Hair follicle dermal papilla cell (primary cell): Measurements from ENCODE around the gene ZFP92. TPM values are rescaled to one million over a fixed set of nuclear protein-coding genes. Genes with fewer than 3 reads are reported as not detected.

Experiments
- small RNA-seq: library from RNA; depleted of rRNA; stranded (forward); fragments of <200 nt; gene quantifications from one replicate; pipeline ENCODE3, GENCODE V24; 2012
- total RNA-seq: library from RNA; depleted of rRNA; stranded (reverse); fragments of >200 nt; gene quantifications from 2 replicates; pipeline ENCODE4 v1.2.3, GENCODE V29; 2012

ZFP92 gene, protein sequence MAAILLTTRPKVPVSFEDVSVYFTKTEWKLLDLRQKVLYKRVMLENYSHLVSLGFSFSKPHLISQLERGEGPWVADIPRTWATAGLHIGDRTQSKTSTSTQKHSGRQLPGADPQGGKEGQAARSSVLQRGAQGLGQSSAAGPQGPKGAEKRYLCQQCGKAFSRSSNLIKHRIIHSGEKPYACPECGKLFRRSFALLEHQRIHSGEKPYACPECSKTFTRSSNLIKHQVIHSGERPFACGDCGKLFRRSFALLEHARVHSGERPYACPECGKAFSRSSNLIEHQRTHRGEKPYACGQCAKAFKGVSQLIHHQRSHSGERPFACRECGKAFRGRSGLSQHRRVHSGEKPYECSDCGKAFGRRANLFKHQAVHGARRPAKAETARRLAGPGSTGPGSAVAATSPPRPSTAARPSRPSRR
- under 0.01 and 0.12 TPM in 2 replicates for total RNA-seq

DNA sequence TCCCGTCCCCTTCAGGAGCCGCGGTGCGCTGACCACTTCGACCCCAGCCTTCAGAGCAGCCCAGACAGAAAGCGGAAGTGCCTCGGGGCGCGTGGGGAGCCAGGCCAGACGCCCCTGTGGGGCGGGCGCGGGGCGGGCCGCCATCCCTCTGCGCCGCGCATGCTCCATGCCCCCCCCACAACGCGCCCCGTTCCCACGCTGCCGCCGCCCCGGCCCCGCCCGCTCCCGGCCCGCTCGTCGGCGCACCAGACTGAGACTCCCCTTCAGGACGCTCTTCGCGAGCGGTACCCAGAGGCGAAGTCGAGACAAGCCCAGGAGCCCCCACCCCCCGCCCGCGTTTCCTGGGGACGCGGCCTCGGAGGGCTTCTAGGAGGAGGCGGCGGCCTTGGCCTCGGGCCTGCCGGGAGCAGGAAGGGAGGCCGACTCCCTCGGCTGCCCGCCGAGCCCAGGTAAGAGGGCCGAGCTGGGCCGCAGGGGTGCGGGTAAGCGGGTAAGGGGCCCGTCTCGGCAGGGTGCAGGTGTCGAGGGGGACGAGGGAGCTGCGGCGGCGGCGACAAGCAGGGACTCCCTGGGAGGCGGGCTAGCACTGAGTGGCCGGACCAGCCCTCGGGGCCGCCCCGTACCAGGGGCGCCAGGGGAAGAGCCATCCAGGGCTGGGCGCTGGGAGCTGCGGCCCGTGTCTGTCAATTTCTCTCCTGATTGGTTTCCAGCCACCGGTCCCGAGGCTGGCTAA lies at the start of gene ZFP92:
TSS of gene ZFP92 (plus strand) at position 218 of the 733 bp plus-strand sequence. CDS start 6,851 bp downstream, outside the sequence.

DNA sequence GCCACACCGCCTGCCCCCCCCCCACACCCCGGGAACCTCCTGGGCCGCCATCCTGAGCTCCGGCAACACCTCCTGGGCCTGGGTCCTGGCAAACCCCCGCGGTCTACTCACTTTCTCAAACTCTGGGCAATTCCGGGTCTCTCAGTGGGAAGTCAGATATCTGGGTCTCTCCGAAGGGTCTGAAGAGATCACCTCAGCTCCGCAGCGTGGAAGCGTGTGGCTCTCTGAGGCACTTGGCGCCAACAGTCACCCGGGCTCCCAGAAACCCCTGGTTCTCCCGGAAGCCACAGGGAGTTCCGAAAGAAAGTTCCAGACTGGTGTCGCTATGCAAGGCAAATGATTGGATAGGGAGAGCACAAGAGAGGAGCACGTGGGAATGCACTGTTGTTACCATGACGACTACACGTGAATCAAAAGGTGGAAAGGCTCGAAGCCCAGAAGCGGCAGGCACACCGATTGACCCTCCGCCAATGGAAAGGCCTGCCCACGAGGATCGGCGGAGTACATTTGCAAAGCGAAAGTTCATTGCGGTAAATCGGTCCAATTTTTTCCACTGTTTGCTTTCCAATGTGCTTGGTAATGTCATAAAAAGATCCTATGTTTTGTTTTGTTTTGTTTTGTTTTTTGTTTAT lies 10.0 kb upstream of the ZFP92 start, which contains the start of gene PNMA6E:
TSS of gene PNMA6E (minus strand) at position 218 of the 632 bp plus-strand sequence. CDS start 2,501 bp downstream, outside the sequence.

DNA sequence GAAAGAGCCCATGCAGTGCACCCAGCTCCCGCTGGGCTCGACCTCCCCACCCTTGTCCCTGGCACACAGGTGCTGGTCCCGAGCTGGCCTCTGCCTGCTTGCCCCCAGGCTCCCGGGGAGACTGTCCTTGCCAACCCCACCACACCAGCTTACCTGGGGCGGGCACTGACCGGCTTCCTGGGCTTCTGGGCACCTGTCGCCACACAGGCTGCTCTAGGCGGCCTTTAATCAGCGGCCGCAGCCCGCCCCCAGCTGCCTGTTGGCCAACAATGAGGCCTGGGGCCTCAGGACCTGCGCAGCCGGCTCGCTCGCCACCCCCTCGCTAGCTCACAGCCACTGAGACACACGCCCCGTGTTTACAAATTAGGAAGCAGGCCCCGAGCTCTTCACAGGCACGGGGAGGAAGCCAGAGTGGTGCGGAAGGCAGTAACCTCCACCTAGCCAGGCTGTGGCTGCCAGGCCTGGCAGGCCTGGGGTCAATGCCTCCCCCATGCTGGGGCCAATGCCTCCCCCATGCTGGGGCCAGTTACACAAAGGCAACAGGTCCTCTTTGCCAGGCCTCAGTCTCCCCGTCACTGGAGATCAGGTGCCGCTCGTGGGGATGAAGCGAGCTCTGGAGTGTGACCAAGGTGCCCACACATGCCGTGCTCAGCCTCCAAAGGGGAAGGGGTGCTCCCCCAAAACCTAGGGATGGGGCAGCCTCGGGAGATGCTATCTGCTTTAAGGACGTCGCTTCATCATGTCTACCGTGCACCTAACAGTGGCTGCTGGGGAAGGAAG lies 34.8 kb downstream of the ZFP92 start, which contains the start of gene TREX2:
TSS of gene TREX2 (minus strand) at position 201 of the 780 bp plus-strand sequence. CDS start 626 bp downstream, outside the sequence.

Small RNAs within 50 kb of the gene (small RNA-seq; reads per million reads assigned to genes)
- gene RN7SL667P, result not detected

Other genes with a start within 250 kb of the ZFP92 start
- gene MAGEA1, start 232.2 kb upstream of the ZFP92 start, total RNA-seq, result not detected in 2 replicates
- not detected in 2 replicates for gene PNMA6F, start 89.7 kb upstream of the ZFP92 start, total RNA-seq
- gene ZNF275, start 77.3 kb upstream of the ZFP92 start, total RNA-seq, result 20.2 and 20.3 TPM in 2 replicates
- not detected in 2 replicates for gene PNMA6E, start 10.1 kb upstream of the ZFP92 start, total RNA-seq
- gene TREX2, start 34.6 kb downstream of the ZFP92 start, total RNA-seq, result 1.1 and 2.9 TPM in 2 replicates
- 10.6 and 12.3 TPM in 2 replicates for gene HAUS7, start 59.1 kb downstream of the ZFP92 start, total RNA-seq
- gene BGN, start 83.5 kb downstream of the ZFP92 start, total RNA-seq, result 39.8 and 63.6 TPM in 2 replicates
- 0.16 TPM in 1 of 2 replicates, not detected in the other for gene ATP2B3, start 106.2 kb downstream of the ZFP92 start, total RNA-seq
- gene CCNQ, start 187.7 kb downstream of the ZFP92 start, total RNA-seq, result 24.5 and 28.6 TPM in 2 replicates
- not detected in 2 replicates for gene DUSP9, start 235.7 kb downstream of the ZFP92 start, total RNA-seq